AG04449 (cell line): ENCODE data around the gene DEPP1.

Experiments used
- CTCF ChIA-PET: fragments of 350-600 bp; formaldehyde crosslinking; extraction: SDS; loops from one replicate; lab custom pipeline; 2021; ENCODE audit warnings: antibody characterized with exemption; lab: Yijun Ruan, JAX
- POLR2A ChIA-PET: fragments of 400-600, 350-600 bp; formaldehyde crosslinking; extraction: SDS; loops from one replicate; lab custom pipeline; 2020; ENCODE audit warnings: antibody characterized with exemption, inconsistent platforms; lab: Yijun Ruan, JAX
- DNase-seq: peaks from one replicate; pipeline ENCODE4 v3.0.0-alpha.2; 2010; ENCODE audit warnings: low read depth, low spot score
- H3K4me3 ChIP-seq: 2 replicates; pipeline ENCODE4 v1.5.1; 2011; ENCODE audit warnings: low read depth, mild to moderate bottlenecking, control low read depth, low read length
- TF ChIP-seq, protein P1 (sequence below): IDR thresholded peaks from one replicate; pipeline ENCODE4 v1.5.1; 2011; ENCODE audit warnings: mild to moderate bottlenecking, moderate library complexity, low read length, control low read depth, inconsistent platforms; ENCODE audit not compliant: insufficient read depth; ENCODE audit errors: missing control alignments

The DEPP1 gene

GRCh38 chr10:44986670-44987069, 8.1 kb upstream of the DEPP1 start:
- no peak overlapping the region for H3K4me3 ChIP-seq
- ChIA-PET POLR2A (no interaction called here), CTCF (interaction anchor here (0.7 to 1.5 kb wide), 4 partner anchors 11 to 56 kb away, joined by 3 to 6 read pairs (median 4); no protein-coding TSS in a partner anchor)
- DNase-seq: no peak
- TF ChIP-seq, protein P1, sequence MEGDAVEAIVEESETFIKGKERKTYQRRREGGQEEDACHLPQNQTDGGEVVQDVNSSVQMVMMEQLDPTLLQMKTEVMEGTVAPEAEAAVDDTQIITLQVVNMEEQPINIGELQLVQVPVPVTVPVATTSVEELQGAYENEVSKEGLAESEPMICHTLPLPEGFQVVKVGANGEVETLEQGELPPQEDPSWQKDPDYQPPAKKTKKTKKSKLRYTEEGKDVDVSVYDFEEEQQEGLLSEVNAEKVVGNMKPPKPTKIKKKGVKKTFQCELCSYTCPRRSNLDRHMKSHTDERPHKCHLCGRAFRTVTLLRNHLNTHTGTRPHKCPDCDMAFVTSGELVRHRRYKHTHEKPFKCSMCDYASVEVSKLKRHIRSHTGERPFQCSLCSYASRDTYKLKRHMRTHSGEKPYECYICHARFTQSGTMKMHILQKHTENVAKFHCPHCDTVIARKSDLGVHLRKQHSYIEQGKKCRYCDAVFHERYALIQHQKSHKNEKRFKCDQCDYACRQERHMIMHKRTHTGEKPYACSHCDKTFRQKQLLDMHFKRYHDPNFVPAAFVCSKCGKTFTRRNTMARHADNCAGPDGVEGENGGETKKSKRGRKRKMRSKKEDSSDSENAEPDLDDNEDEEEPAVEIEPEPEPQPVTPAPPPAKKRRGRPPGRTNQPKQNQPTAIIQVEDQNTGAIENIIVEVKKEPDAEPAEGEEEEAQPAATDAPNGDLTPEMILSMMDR: no peak

DNA sequence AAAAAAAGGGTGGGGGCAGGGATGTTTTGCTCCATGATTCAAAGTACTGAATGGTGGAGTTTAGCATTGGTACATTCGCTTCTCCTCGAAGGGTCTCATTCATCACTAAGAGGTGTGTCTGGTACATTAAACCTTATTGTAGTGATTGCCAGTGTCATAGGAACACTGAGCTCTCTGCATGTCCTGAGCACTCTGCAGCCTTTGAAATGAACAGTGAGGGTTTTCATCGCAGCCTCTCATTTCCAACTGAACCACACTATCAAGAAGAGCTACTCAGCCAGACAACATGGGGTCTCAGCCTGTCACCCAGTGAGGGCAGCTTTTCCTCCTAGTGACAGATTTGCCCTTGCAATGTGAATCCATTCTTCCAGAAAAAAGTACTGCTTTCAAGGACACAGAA, 7.6 kb upstream of the DEPP1 start:
- TF ChIP-seq, protein P1: no peak
- no peak for DNase-seq
- H3K4me3 ChIP-seq: no peak overlapping the region
- POLR2A ChIA-PET: no interaction called here
- CTCF ChIA-PET: interaction anchor here (0.7 to 1.5 kb wide), 4 partner anchors 11 to 55 kb away, joined by 3 to 6 read pairs (median 4); no protein-coding TSS in a partner anchor

DNA sequence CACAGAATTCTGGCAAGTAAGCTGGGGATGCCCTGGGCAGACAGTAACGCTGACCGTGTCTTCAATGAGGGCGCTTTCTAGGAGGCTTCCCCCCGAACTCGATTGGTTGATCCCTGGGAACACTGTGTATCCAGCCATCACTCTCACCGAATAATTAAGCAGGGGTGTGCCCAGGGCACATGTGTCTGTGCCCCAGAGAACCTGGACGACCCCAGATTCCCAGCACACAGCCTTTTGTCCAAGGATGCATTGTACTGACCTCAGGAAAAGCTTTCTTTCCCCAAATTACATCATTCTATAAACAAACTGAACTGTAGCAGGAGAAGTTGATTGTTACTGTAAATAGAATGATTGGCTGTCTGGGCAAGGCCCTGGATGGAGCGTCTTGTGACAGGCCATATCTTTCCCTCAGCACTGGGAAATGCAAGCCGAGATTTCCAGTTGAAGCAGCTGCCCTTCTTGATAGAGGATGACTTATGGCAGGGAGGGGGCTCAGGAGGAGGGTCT, 6.6 kb upstream of the DEPP1 start:
- ChIA-PET POLR2A (no interaction called here), CTCF (interaction anchor here (1.8 kb wide), 1 partner anchor 52 kb away, joined by 6 read pairs; no protein-coding TSS in a partner anchor)
- no peak overlapping the region for H3K4me3 ChIP-seq
- DNase-seq: no peak
- TF ChIP-seq, protein P1: no peak

GRCh38 chr10:44984671-44985101, 6.1 kb upstream of the DEPP1 start:
- CTCF ChIA-PET: interaction anchor here (1.8 kb wide), 1 partner anchor 52 kb away, joined by 6 read pairs; no protein-coding TSS in a partner anchor
- TF ChIP-seq, protein P1: no peak
- POLR2A ChIA-PET: no interaction called here

DNA sequence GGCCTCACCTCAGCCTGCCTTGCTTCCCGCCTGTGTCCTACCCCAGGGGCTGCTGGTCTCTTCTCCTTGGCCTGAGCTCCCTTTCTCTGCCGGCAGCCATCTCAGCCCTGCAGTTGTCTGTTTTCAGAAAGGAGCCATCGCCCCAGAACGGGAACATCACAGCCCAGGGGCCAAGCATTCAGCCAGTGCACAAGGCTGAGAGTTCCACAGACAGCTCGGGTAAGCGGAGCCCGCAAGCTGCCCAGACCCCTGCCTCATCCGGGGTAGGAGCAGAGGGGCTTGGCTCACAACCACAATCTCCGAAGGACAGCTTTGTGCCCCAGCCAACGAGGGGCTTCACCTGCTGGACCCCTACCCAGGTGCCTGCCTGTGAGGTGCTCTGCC, 5.3 kb upstream of the DEPP1 start:
- CTCF ChIA-PET: interaction anchor here (1.8 kb wide), 1 partner anchor 51 kb away, joined by 6 read pairs; no protein-coding TSS in a partner anchor
- TF ChIP-seq, protein P1: no peak

More at GRCh38 chr10:44984671-44985101, 6.1 kb upstream of the DEPP1 start:
- H3K4me3 ChIP-seq: no peak overlapping the region
- DNase-seq: no peak

DNA sequence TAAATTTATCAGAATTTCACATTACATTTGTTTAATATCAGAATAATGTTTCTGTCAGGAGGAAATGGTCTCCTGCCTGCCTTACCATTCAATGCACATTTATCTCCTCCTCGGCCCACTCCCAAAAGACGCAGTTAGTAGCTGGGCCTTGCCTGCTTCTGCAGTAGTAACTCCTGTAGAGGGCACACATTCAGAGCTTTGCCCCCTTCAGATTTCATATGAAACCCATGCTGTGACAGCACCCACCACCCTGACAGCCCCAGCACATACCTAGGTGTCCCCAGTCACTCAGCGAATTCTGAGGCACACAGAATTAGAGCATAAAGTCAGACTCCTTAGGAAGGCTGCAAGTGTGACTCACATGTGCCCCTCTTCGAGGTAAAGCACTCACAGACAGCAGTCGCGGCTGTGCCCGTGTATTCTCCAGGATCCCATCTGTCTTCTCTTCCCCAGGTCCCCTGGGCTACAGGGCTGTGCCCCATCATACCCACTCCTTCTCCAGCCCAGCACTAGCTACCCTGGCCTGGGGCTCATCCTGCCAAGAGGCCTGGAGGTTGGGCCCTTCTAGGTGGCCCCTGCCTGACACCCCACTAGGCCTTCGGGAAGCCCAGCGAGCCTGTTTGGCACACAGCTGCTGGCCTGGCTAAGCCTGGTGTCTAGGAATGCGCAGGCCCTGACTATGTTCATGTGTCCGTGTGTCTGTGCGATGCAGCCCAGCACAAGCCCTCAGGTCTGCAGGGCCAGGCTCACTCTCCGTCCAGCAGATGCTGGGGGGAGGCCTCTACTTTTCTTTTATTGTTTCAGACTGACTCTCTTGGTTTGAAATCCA, 4.7 kb upstream of the DEPP1 start:
- ChIA-PET CTCF (interaction anchor here (1.4 kb wide), 1 partner anchor 11 kb away, joined by 5 read pairs; no protein-coding TSS in a partner anchor), POLR2A (interaction anchor here (2.3 kb wide), 1 partner anchor 18 kb away, joined by 9 read pairs; no protein-coding TSS in a partner anchor)

More for the DNA sequence above, 5.3 kb upstream of the DEPP1 start:
- H3K4me3 ChIP-seq: no peak overlapping the region
- POLR2A ChIA-PET: no interaction called here
- no peak for DNase-seq

More for the DNA sequence above, 4.7 kb upstream of the DEPP1 start:
- H3K4me3 ChIP-seq: no peak overlapping the region
- no peak for DNase-seq
- TF ChIP-seq, protein P1: no peak
